Stimulated activated CD8-positive, alpha-beta memory T cell treated with anti-CD3 and anti-CD28 coated beads, Interleukin-15, amount 100 ng/mL, for 24 hours (primary cell): ENCODE data around the gene CSNK1G3.

ENCODE experiments used
- DNase-seq: peaks from one replicate; pipeline ENCODE4 v3.0.0-alpha.2; 2020; ENCODE audit warnings: low read depth

The CSNK1G3 gene

DNA sequence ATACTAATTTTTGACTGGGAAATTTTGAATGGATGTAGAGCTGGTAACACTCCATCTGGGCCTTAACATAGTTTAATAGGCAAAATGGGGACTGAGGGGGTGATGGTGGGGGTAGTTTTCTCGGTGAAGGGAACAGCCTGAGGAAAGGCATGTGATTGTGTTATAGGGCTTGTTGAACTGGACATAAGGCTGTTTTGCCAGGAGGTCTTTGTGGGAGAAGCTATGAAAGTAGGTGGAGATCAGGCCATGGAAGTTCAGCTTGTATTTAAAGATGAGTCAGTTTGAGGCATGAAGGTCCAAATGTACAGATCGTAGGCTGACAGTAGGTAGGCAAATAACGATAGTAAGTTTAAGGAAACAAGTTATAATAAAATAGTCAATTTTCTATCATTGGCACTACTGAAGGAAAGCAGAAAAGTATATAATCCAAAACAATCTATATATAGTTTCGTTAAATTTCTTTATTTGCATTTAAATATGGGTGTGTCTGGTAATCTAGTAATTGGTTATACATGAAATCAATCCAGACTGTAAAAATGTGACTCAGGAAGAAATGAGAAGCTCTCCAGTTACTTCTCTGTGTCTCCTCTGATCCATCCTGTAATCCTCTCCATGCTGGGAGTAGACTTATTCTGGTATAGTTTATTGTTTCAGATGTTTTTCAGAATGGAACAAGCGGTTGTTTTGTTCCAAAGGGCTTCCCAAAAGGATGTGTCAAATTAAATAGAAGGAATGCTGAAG lies 2.8 kb downstream of the CSNK1G3 start:
- DNase-seq = no peak

DNA sequence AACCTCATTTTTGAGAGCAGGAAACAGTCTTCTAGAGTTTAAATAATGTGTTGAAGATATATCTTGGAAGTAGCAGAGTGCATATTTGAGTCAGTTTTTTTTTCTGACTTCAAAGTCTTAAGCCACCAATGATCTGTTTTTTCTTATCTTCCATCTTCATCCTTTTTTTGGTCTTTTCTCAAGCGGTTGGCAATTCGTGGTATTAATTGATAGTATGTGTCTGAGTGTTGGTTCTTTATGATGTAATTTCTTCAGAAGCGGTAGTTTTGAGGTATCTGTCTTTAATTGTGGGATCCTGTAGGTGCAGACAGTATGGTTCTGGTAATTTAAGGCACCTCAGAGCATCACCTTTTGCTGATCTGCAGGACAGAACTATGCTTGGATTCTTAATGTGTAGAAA lies 3.9 kb downstream of the CSNK1G3 start:
- no peak for DNase-seq

DNA sequence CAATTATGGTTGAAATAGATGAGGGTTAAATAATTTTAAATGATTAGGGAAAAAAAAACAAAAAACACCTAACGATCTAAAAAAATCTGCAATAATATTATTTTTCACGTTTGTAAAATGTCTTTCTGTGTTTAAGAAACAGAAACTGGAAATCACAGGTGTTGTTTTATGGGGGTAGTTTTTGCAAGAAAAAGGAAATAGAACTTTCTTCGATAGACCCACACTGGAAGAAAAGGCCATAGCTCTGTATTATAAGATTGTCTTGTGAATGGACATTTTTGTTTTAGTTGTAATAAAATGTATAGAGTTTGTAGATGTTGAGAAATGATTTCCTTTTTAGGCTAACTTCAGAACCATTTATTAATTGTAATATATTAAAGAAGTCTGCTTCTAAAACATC lies 5.5 kb downstream of the CSNK1G3 start:
- DNase-seq = no peak

DNA sequence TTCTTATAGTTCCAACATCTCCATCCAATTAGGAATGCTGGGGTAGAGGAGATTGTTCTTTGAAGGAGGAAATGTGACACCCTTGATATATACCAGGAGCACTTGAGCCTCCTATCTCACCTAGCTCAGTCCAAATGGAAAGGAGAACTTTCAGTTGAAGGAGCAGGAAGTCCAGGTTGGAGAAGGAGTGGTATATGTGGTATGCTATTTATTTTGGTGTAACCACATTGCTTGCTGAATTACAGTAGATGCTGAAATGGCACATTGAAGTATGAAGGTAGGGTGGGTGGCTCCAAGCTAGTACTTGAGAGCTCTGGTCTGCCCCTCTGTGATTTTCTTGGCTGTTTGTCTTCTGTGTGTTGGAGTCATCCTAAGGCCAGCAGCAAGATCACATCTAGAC lies 6.1 kb downstream of the CSNK1G3 start:
- DNase-seq = no peak

DNA sequence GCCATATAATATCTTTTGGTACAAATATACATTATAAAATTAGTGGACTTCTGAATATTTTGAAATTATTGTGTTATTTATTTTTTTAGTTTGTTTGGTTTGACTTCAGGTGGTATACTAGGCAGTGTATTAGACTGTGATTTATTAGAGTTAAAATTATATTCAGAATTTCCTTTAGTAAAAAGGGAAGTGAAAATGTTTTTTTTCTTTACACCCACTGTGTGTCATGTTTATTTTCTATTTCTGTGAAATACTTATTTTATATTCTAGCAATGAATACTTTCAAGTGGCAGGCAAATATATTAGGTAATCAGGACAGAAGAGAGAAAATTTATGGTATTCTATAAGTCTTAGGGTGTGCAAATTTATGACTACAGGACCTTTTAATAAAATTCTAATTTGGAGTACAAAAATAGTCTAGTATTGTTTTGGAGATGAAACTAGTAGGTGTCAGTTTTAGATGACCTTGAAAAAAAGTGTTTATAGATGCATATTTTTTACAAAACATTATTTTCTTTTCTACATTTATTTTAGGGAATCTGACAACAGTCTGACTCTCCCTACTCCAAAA lies 8.8 kb downstream of the CSNK1G3 start:
- no peak for DNase-seq

DNA sequence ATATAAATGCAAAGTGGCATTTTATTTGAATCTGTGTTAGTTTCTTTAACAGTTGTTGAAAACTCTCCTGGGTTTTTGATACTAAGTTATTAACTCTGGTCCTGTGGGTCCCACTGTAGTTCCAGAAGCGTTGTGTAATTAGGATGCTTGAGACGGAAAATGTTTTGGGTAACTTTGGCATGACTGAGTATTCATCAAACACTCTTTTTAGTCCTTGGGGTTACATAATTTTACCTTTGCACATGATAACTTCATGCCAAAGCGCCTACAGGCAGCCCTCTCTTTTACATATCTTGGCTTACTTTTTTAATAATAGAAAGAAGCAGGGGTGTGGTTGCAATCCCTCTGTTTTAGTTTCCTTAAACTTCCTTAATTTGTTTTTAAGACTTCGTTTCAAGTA lies 12.2 kb downstream of the CSNK1G3 start:
- no peak for DNase-seq

DNA sequence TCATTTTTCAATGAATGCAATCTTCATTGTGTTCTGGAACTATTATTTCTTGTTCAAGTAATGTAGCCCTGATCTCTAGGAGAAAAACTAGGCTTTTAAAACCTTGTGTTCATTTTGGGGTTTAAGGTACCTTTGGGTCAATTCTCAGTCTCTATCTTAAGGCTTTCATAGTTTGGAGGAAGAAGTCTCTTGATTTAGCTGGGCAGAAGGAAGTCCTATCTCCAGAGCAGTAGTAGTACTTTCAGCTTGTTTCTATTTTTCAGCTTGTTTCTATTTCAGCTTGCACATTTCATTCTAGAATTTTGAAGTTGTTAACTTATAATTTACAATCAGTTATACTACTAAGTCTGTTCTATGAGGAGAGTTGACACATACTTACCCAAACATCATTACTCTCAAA lies 15.2 kb downstream of the CSNK1G3 start:
- DNase-seq = no peak

DNA sequence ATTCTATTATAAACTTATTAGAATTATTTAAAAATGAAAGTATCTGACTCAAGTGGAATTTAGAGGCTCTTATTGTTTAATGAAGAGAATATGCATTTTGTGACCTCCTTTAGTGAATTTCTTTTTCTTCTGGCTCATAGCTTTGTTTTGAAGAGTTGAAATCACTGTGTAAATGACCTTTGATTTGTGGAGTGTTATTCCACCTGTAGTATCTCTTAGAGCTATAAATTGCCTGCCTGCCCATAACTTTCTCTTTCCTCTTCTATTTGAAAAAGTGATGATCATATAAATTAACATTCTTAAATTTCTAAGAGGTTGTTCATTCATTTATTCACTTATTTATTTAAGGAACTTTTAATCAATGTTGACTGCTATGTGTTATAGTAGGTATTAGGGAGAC lies 16.1 kb downstream of the CSNK1G3 start:
- DNase-seq = no peak

DNA sequence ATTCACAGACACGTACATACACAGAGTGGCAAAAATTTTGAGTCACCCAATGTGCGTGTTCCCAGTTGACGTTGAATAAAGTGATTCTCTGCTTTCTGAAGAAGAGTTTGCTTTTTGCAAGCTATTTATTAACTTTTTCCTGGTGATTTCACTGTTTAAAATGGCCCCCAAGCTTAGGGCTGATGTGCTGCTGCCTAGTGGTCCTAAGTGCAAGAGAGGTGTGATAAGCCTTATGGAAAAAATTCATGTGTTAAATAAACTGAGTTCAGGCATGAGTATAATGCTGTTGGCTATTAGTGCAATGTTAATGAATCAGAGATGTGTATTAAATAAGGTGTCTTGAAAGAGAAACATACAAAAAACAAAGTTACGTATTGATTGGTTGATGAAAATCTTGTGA lies 16.9 kb downstream of the CSNK1G3 start:
- no peak for DNase-seq

DNA sequence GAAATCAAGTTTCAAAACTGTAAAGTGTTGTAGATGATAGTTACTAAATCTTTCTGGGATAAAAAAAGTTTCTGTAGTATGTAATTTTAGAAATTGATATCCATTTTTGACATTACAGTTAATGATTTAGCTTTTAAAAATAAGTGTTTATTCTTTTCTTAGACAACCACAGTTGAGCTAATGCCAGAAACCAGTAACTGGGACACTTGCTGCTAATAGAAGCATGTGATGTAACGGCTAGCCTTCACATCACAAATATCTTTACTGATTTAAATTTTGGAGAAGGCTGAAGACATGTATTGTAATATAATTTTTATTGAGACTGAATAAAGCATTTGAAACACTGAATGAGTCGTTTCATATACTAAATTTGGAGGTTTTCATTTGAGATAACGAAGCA lies 18.8 kb downstream of the CSNK1G3 start:
- no peak for DNase-seq

DNA sequence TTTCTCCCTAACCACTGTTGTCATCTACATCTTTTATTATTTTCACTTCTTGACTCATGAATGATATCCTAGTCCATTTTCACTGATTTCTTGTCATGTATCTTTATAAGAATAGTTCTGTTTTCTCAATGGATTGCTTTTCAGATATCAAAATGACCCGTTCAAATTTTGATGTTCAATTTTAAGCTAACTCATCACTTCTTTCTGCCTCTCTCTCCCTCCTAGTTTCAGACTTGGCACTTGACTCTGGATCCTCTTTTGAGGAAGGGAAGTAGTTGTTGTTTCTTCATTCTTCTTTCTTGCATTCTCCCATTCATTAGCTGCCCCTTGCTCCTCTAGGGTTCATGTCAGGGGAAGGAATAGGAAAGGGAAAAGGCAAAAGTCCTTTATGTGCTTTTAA lies 23.7 kb downstream of the CSNK1G3 start:
- no peak for DNase-seq

DNA sequence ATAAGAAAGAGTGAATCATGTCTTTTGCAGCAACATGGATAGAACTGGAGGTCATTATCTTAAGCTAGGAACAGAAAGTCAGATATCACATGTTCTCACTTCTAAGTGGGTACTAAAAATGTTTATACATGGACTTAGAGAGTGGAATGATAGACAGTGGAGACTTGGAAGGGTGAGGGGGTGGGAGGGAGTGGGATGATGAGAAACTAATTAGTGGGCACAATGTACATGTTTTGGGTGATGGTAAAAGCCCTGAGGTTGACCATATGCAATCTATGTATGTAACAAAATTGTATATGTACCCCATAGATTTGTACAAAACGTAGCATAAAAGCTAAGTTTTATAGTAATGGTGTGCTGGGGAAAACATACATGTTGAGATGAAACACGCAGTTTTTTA lies 25.3 kb downstream of the CSNK1G3 start:
- DNase-seq = no peak

DNA sequence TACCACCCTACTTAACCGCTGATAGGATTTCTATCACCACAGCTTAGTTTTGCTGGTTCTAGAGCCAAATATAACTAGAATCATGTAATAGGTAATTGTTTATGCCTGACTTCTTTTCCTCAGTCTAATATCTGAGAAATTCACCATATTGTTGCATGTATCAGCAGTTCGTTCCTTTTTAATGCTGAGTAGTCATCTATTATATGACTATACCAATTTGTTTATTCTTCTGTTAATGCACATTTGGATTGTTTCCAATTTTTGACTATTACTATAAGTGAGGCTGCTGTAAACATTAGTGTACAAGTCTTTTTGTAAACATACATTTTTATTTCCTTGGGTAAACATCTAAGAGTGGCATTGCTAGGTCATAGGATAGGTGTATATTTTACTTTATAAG lies 25.9 kb downstream of the CSNK1G3 start:
- no peak for DNase-seq

DNA sequence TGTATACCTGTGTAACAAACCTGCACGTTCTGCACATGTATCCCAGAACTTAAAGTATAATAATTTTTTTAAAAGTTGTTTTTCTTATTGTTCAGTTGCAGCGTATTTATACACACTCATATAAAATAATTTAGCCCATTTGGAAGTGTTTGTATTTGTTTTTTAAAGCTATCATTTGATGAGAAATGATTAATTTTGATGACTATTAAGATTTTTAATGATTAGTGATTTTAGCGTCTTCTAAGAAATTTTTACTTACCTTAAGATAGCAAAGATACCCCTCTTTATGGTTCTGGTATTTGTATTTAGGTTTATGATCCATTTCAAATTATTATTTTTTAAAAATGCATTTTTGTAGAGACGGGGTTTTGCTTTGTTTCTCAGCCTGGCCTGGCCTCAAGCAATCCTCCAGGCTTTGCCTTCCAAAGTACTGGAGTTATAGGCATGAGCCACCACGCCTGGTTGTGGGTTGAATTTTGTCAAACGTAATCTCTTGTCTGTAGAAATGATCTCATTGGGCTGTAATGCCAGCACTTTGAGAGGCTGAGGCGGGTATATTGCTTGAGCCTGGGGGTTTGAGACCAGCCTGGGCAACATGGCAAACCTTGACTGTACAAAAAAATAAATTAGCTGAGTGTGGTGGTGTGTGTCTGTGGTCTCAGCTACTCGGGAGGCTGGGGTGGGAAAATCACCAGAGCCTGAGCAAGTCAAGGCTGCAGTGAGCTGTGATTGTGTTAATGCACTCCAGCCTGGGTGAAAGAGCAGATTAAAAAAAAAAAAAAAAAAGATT lies 26.9 kb downstream of the CSNK1G3 start:
- no peak for DNase-seq

DNA sequence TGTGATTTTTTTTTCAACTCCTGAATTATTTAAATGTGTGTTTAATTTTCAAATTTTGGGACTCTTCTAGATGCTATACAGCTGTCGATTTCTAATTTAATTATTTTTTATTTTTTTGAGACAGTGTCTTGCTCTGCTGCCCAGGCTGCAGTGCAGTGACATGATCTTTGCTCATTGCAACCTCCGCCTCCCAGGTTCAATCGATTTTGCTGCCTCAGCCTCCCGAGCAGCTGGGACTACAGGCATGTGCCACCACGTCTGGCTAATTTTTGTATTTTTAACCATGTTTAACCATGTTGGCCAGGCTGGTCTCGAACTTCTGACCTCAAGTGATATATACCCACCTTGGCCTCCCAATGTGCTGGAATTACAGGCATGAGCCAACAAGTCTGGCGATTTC lies 28.6 kb downstream of the CSNK1G3 start:
- no peak for DNase-seq

DNA sequence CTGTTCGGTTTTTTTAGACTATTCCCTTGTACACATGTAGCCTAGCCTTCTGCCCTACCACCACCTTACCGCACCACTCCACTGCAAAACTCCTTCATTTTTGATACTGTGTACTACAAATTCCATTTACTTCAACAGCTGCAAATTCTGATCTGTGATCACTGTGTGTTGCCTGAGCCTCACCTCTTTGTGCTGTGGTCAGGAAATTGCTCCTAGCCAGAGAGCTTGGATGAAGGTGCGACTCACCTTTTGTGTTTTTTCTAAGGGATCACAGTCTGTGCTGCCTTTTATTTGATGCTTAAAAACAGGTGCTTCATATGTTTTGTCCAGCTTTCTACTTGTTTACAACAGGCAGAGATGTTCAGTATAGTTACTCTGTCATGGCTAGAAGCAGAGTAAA lies 31.5 kb downstream of the CSNK1G3 start:
- DNase-seq = no peak

DNA sequence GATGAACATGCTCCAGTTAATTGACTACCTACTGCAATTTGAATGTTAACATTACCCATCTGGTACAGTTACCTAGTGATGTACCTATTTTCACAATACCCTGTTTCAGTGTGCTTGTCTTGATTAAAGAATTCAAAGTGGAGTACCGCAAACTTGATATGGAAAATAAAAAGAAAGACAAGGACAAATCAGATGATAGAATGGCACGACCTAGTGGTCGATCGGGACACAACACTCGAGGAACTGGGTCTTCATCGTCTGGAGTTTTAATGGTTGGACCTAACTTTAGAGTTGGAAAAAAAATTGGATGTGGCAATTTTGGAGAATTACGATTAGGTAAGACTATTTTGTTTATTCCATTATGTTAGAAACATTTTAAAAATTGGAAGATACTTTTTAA lies 33.5 kb downstream of the CSNK1G3 start:
- DNase-seq = no peak

DNA sequence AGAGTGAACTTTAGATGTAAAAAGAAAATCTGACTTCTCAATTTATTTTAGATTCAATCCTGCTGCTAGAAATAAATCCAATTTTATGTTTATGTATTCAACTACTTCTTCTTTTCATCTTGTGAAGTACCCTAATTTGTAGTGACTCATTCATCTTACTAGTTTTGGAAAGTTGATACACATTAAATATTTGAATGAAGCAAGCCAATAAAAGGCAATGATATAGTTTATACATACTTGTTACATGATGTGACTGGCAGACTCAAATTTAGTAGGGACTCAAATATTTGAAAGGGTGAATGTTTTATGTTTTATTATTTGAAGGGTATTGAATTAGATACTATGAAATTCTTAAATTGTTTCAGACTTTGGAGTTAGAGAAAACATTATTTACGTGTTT lies 34.7 kb downstream of the CSNK1G3 start:
- no peak for DNase-seq

DNA sequence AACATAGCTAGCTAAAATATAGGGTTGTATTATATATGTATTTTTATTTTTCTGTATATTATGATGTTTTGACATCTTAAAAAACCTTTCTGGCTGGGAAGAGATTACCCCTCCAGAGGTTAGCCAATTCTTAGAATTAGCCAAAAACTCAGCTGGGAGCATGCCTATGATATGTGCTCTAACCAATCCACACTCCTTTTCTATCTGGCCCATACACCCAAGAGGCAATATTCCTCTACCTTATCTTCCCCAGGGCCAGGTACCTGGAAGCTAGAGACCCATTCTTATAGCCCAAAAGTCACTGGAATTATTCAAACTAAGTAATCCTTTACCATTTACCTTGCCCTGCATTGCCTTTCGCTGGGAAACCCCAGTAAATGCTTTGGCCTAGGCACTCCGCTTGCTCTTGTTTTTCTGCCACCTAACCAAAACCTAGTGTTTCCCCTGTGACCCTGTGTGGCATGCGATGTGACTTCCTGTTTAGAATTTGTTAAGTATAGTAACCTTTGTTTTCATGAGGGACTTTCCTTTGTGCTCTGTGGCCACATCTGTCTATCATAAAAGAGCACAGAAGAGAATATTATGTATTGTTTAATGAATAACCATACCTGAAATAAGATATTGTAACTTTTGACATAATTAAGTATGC lies 37.4 kb downstream of the CSNK1G3 start:
- DNase-seq = no peak

DNA sequence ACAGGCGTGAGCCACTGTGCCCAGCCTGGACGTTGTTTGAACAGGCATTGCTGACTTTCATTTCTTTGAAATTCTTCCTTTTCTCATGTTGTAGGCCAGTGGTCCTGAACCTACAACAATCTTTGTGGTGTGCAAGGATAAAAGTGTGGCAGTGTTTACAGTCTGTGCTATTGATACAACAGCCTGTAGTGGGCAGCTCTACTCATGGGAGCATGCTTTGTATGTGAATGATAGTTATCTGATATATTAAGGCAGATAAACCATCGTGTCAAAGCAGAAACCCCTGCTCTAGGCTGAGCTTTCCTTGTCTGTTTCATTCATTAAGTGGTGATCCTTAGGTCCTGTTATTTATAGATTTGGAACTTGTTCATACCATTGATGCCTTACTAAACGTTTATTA lies 42.6 kb downstream of the CSNK1G3 start:
- DNase-seq = no peak

DNA sequence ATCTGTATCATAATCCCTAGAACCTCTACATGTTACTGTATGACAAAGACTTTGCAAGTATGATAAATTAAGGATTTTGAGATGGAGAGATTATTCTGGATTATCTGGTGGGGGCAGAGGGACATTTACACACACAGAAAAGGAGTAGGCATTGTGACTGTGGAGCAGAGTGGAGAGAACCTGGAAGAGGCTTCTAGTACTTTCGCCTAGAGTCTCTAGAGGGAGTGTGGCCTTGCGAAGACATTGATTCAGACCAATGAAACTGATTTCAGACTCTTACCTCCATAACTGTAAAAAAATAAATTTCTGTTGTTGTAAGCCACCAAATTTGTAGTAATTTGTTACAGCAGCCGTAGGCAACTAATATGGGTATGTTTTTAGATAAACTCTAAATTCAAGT lies 45.9 kb downstream of the CSNK1G3 start:
- DNase-seq = no peak

DNA sequence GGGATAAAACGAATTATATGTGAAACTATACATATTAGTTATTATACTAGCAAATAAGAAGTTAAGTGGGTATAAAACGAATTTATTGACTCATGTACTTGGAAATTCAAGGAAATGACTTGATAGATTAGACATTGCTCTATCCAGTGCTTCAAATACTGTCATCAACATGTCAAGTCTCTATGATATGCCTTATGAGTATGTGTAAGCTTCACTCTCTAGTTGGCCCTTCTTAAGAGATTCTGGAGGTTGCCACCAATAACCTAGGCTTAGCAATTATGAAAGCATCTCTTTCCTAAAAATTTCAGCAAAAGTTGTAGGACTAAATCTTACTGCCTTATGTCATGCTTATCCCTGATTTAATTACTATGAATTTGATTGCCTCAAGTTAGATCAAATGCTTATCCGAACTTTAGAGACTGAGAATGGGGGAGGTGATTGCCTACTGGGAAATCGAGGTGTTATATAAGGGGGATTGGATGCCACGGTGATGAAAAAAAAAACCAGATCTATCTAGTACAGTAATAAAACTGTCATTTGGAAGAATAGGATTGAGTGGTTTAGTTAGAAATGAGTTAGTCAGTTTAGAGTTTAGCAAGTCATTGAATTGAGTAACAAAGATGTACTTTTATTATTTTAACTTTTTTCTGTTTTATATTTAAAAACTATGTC lies 46.9 kb downstream of the CSNK1G3 start:
- no peak for DNase-seq

DNA sequence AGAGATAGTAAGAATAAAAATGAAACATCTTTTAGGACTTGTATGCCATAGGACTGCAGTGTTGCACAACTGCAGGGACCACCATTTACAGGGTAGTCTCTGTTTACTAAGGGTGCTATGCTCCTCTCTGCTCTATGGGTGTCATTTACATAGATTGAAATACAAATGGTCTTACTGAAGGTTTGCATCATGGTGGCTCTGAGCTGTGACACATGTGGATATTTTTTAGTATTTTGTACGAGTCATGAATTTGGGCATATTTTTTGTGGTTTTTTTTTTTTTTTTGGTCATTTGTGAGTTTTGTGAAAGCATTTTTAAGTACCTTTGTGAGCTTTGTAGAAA lies 47.4 kb downstream of the CSNK1G3 start:
- DNase-seq = no peak
